GM06990 (cell line): ENCODE data around the gene NAV3.

Experiments used
- DNase-seq: peaks from one replicate; pipeline ENCODE4 v3.0.0-alpha.2; 2011; ENCODE audit not compliant: insufficient read length; ENCODE audit errors: extremely low read depth
- H3K27me3 ChIP-seq: replicated peaks from 2 replicates; pipeline ENCODE4 v1.6.0; 2011; ENCODE audit warnings: low read length; ENCODE audit not compliant: control insufficient read depth, insufficient read depth
- H3K36me3 ChIP-seq: 2 replicates; pipeline ENCODE4 v1.5.1; 2011; ENCODE audit warnings: low read length; ENCODE audit not compliant: control insufficient read depth, insufficient read depth
- H3K4me3 ChIP-seq: replicated peaks from 2 replicates; pipeline ENCODE4 v1.5.1; 2011; ENCODE audit warnings: low read depth, mild to moderate bottlenecking, control low read depth, low read length
- TF ChIP-seq, protein P1 (sequence below): IDR thresholded peaks from 2 replicates; pipeline ENCODE4 v1.5.1; 2011; ENCODE audit warnings: low read length, control low read depth, mild to moderate bottlenecking, inconsistent platforms; ENCODE audit not compliant: insufficient read depth, poor library complexity, severe bottlenecking

NAV3 gene

DNA sequence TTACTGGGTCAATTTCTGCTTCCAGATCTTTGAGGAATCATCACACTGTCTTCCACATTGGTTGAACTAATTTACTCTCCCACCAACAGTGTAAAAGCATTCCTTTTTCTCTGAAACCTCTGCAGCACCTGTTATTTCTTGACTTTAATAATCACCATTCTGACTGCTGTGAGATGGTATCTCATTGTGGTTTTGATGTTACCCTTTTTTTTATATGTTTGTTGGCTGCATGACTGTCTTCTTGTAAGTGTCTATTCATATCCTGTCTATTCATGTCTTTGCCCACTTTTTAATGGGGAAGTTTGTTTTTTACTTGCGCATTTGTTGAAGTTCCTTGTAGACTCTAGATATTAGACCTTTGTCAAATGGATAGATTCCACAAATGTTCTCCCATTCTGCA is 324.9 kb downstream of the NAV3 start:
- no peaks in the 10 kb centered on the region for H3K27me3 ChIP-seq
- TF ChIP-seq, protein P1, sequence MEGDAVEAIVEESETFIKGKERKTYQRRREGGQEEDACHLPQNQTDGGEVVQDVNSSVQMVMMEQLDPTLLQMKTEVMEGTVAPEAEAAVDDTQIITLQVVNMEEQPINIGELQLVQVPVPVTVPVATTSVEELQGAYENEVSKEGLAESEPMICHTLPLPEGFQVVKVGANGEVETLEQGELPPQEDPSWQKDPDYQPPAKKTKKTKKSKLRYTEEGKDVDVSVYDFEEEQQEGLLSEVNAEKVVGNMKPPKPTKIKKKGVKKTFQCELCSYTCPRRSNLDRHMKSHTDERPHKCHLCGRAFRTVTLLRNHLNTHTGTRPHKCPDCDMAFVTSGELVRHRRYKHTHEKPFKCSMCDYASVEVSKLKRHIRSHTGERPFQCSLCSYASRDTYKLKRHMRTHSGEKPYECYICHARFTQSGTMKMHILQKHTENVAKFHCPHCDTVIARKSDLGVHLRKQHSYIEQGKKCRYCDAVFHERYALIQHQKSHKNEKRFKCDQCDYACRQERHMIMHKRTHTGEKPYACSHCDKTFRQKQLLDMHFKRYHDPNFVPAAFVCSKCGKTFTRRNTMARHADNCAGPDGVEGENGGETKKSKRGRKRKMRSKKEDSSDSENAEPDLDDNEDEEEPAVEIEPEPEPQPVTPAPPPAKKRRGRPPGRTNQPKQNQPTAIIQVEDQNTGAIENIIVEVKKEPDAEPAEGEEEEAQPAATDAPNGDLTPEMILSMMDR = no peak
- no peak for DNase-seq
- H3K36me3 ChIP-seq = no peaks in the 10 kb centered on the region
- H3K4me3 ChIP-seq = no peak overlapping the region

DNA sequence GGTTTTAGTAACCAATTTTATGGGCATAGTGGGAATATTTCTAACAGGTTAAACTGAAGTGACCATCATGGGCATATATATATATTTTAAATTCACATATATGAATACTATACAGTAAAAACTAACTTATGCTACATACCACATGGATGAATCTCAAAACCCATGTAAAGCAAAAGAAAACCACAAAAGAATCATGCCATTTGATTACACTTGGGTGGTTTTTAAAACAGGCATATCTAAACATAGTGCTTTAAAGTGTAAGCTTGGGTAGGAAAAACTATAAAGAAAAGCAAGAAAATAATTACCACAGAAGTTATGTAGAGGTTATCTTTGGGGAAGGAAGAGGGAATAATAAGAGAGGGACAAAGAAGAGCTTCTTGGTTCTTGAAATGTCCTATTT is 326.1 kb downstream of the NAV3 start:
- Histone ChIP-seq H3K27me3 (no peaks in the 10 kb centered on the region), H3K4me3 (no peak overlapping the region), H3K36me3 (no peaks in the 10 kb centered on the region)
- TF ChIP-seq, protein P1 = no peak
- DNase-seq = no peak

DNA sequence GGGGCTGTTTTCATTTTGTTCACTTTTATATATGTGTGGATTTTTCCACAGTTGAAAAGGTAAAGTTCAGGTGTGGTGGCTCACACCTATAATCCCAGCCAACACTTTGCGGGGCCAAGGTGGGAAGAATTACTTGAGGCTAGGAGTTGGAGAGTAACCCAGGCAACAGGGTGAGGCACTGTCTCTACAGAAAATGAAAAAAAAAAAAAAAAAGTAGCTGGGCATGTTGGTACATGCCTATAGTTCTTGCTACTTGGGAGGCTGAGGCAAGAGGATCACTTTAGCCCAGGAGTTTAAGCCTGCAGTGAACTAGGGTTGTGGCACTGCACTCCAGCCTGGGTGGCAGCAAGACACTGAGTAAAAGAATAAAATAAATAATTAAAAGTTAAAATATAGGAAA is 326.5 kb downstream of the NAV3 start:
- no peaks in the 10 kb centered on the region for H3K36me3 ChIP-seq
- no peak for DNase-seq
- H3K4me3 ChIP-seq = no peak overlapping the region
- H3K27me3 ChIP-seq = no peaks in the 10 kb centered on the region
- TF ChIP-seq, protein P1 = no peak

DNA sequence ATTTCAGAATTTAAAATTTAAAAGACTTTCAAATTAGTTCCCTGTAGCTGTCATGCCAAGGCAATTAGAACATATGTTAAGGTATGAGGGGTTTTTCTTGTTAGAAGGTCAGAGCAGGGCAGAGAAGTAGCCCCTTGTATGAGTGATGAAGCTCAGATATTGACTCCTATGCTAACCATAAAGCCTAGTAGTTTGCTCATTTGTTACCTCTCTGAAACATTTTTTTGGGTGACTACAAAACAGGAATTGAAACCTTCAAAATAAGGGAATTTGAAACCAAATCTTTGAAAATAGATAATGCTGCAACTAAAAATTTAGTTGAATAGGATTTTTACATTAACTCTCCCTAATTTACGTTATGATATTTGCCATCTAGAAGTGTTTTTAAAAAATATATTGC is 333.5 kb downstream of the NAV3 start:
- Histone ChIP-seq H3K36me3 (no peaks in the 10 kb centered on the region), H3K4me3 (no peak overlapping the region), H3K27me3 (no peaks in the 10 kb centered on the region)
- TF ChIP-seq, protein P1 = no peak
- no peak for DNase-seq

DNA sequence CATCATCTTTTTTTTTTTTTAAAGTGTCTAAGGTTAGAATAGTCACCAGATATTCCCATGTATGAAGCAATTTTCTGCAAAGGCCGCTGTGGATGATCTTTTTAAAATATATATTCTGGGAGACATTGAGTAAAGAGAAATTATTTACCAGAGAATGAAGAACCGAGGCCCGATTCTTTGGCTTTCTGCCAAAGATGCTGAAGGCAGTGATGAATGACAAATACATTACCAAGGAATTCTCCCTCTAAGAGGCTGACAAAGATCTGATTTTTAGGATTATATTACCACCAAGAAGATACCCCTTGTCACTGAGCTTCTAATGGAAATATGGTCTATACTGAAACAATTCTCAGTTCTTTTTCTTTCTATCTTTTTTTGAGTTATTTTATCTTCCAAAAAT is 336.8 kb downstream of the NAV3 start:
- H3K27me3 ChIP-seq = no peaks in the 10 kb centered on the region
- H3K36me3 ChIP-seq = no peaks in the 10 kb centered on the region
- DNase-seq = no peak
- no peak overlapping the region for H3K4me3 ChIP-seq
- TF ChIP-seq, protein P1 = no peak

DNA sequence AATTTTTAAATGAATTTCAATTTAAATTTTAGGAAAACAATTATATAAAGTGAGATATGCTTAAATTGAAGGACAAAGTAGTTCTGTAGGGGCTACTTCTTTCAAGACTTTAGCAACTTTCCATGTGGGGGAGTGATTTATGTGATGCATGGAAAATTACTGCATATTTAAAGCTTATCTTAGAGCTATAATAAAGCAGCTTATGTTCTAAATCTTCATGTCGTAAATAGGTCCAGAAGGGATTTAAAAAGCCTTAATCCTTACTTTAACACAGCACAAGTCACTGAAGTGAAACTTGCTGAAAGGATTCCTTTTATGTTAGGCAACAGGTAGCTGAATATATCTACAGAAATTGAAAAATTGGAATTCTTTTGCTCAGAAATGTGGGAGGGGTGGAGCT is 340.4 kb downstream of the NAV3 start:
- DNase-seq = no peak
- H3K27me3 ChIP-seq = no peaks in the 10 kb centered on the region
- no peaks in the 10 kb centered on the region for H3K36me3 ChIP-seq
- TF ChIP-seq, protein P1 = no peak
- no peak overlapping the region for H3K4me3 ChIP-seq
